AG20443 (cell line): Measurements from ENCODE around the gene BTBD16.

Experiments used
- DNase-seq: peaks from one replicate; pipeline ENCODE4 v3.0.0; 2012; ENCODE audit warnings: low spot score, mixed read lengths

Gene BTBD16

DNA sequence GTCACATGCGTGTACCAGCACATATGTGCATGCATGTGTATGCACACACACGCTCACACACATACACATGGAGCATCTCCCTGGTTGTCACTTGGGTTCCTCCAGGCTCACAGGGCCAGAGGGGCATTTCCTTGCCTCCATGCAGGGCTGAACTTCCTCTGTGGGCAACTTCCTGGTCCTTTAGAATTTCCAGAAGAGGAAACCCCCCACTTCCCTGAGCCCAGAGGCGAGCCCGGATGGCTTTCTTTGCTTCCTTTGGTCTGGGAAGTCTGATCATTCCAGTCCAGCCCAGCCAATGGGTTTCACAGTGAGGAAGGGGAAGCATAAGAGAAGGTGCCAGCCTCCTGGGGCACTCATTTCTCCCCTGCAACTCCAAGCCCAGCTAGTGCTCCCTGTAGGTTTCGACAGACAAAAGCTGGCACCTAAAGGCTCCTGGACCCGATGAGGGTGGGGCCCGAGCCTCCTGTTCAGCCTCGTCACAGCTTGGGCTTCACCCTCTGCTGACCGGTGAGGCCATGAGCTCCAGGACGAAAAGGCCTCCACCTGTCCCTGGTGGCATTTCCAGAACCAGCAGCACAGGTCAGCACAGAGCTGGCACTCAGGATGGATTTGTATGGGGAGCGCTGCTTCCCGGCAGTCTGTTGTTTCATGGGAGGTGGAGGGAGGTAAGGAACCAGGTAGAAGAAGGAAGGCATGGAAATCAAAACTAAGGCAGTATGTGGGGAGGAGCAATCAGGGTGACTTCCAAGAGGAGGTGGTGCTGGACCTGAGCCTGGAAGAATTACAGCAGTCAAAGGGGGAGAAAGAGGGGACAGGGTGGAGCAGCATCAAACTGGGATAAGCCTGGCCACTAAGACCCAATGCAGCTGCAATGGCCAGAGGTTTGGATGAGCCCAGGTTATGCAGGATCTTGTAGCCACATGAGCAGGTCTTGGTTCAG, 23.7 kb downstream of the BTBD16 start:
- DNase-seq: no peak

DNA sequence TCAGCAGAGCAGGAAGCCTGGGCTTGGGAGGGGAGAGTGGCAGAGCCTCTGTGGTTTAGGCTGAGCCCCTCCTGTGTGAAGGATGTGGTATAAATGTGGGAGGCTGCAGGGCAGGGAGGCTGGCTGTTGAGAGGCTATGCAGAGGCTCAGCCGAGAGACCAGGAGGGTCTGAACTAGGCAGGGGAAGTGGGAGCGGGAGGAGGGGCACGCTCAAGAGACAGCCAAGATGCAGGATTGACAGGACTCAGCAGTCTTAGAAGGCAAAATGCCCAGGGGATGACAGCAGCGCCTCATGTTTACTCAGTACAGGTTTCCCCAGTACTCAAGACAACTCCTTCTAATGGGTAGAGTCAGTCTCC, 24.3 kb downstream of the BTBD16 start:
- no peak for DNase-seq

DNA sequence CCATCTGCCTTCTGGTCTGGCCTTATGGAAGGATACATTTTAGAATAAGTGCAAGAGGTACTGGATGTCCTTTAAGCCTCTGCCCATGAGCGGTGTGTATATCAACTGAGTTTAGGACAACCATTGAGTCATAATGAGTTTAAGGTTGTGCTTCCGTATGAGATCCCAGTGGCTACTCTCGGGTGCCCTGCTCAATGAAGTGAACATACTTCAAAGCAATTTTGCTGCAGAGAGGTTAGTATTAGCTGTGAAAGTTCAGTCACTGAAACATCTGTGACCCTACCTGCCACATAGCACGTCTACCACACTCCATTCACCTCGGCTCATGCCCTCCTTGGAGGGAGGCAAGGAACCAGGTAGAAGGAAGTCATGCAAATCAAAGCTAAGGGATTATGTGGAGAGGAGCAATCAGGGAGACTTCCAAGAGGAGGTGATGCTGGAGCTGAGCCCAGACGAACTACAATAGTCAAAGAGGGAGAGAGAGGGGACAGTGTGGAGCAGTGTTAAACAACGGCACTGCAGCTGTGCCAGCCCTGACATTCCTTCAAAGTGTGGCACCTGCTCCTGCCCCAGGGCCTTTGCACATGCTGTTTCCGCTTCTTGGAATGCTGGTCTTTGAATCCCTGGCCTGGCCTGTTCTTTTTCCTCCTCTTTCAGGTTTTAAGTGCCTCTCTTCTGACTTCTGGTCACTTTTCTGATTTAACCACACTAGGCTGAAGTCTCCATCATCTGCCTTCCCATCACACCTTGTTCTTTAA, 25.4 kb downstream of the BTBD16 start:
- no peak for DNase-seq

DNA sequence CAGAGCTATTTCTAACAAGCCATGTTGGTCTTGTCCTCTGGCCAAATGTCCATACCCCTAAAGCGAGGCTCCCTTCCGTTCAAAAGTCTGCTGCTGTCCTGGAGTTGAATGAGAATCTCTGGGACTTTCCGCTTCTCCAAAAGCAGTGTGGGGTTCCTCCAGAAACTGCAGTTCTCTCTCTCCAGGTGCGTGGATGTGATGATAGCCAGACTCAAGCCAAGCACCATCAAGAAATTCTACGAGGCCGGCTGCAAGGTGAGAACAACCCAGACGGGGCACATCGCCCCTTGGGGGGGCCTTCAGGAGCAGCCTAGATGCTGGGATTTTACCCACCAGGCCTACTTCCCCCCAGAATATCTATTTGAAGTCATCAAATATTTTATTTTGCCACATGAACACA, 26.5 kb downstream of the BTBD16 start:
- no peak for DNase-seq

DNA sequence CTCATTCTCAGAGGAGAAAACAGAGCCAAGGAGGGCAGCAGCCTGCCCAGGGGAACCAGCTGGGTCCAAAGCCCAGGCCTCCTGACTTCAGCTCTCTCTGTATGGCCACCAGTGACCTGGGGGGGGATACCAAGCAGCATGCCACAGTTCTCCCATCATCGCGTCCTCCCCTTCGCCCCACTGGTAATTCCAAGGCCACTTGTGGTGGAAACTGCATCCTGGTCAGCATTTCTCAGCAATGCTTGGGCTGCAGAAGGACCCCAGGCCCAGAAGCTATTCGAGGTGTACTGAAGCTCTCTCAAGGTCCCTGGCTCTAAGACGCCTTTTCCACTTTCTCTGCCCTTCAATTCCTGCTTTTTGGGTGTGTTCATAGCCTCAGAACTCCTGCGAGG, 27.1 kb downstream of the BTBD16 start:
- DNase-seq: no peak

DNA sequence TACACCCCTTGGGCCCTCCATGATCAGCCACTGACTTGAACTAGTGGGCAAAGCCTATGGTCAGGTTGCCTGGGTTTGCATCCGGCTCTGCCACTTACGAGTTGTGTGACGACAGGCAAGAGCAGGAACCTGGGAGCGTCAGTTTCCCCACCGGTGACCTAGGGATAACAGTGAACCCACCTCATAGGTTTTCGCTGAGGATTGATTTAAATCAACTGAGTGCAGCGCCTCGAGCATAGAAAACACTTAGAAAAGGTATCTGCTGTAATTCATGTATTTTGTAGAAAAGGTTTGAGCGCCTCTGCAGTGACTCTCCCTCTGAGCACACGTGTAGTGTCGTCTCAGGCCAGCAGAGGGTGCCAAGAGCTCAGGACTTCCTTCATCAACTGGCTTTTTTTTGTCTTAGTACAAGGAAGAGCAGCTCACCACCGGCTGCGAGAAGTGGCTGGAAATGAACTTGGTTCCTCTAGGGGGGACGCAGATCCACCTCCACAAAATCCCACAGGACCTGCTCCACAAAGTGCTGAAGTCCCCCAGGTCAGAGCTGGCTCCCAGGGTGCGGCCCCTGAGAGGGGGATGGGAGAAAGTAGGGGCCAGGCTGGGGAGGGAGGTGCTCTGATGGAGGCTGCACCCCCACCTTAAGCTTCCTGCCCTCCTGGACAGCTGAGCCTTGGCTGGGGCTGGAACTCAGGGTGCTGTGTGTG, 27.7 kb downstream of the BTBD16 start:
- DNase-seq: peak; percentile 86

DNA sequence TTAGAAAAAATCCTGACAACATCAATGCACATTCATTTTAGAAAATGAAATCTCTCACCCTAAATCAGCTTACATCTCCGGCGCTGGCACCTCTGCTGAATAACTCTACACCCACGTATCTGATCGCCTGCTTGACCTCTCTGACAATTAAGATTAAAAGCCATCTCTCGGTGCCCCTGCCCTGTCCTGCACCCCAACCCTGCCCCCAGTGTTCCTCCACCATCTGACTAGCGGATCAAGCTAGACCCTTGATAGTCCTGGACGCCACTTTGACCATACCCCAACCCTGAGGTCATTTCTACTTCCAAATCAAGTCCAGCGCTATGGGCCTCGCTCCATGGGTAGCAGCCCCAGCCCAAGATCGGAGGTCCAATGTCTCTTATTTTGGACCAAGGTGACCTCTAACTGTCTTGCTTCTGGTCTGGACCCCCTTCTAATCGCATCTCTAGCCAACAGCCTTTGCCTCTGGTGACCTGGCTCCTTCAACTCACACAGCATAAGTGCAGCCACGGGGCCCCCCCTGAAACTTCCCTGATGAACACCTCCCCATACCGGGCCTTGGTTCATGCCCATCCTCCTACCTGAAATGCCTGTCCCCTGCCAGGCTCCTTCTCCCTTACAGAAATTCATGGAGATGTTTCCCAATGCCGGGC, 28.5 kb downstream of the BTBD16 start:
- DNase-seq: no peak

DNA sequence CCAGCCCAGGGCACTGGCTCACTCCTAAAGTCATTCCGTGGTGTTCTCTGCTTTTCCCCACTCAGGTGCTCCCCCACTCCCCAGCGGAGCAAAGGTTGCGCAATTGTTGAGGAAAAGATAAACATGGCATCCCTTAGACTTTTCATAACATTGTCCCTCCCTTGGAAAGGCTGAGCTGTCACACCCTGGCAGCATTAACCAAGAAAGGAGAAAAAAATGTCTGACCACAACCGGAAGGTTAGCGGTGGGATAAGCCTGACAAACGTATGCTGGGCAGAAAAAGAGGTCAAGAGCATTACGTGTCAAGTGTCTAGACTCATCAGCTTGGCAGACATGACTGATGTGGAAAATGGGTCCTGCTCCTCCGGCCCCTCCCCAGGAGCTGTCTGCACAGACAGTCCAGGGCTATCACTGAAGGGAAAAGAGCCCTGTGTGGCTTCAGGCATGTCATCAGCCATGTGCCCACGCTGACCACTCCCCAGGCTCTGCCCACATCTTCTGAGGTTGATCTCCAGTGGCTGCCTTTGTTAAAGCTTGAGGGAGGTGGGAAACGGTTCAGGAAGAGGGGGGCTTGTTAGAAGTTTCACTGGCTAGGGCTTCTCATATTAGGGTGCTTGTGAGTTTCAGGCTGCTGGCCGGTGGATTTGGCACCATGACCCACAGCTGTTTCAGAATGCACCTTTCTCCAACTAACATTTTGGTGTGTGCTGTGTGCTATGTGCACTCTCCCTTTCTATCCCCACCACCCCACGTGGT, 30.1 kb downstream of the BTBD16 start:
- peak; percentile 87 for DNase-seq

DNA sequence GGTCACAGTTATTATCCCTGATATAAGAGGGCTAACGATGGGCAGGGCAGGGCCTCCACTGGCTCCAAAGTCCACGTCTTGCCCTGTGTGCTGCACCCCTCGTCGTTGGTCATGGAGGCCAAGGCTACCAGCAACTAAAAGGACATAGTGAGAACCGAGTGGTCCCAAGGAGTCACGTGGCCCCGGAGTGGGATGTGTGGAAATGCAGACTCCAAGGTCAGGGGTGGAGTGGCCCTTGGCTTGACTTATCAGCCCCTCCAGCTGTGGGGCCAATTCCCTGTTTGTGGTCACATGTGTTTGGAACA, 30.7 kb downstream of the BTBD16 start:
- no peak for DNase-seq

DNA sequence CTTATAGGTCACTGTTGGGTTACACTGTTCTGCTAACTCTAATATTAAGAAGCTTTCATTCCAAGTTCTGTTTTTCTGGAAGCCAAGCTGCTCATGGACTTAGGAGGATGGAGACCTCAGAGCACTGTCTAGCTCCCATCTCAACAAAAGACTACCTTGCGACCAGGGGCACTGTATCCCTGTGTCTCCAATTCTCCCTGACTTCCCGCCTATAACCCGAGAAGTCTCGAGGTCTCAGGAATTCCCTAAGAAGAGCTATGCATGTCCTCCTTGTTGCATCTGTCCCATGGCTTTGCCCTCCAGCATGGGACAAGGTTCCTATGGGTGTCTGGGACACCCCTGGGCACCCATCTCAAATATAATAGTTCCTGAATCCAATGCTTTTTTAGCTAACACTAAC, 31.2 kb downstream of the BTBD16 start:
- no peak for DNase-seq

DNA sequence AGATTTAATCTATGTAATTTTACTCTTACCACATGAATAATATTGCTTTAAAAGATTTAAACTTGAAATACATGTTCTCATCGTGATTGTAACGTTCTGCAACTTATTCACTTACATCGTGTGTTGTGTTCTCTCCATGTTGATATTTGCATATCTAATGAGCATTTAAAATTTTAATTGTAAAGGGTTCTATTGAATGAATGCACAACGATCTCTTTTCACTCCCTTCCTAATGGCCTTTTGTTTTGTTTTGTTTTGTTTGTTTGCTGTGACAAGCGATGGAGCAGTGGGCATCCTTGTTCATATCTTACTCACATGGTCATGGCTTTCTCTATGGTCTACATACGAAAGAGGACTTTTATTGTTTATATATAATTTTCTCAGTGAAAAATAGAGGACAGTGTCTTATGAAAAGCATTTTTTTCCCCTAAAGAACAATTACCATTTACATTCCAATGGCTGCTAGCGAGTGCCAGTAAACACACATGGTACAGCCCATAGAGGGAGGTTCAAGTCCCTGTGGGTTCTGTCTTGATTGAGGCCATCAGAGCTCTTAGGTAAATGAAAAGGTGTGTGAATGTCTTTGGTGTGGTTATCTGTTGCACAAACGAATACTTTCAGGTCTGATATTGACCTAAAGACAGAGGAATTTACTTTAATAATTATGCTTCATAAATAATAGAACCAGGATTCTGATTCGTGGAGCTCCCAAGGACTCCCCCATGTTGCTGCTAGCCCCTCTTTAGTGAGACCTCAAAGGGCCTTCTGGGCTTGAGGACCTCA, 32.4 kb downstream of the BTBD16 start:
- DNase-seq: no peak

DNA sequence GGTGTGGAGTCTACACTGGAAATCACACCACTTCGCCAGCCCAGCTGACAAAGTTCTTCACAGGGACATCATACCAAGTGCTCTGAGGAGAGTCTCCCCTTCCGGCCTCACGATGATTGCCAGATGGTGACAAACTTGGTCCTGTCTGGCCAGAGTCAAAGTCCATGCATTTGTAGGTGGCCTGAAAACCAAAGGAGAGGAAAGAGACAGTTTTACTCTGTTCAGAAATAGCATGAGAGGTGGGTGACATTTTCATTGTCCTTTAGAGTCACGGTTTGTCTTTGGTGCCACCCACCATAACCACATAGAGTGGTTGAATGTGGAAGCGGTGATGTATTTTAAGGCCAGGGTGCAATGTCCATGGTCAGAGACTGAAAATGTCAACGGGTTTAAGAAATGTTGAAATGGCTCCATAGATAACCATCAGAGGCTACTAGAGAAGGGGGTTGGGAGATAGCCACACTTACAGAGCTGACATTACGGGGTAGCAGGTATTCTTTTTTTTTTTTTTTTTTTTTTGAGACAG, 33.0 kb downstream of the BTBD16 start:
- DNase-seq: no peak

DNA sequence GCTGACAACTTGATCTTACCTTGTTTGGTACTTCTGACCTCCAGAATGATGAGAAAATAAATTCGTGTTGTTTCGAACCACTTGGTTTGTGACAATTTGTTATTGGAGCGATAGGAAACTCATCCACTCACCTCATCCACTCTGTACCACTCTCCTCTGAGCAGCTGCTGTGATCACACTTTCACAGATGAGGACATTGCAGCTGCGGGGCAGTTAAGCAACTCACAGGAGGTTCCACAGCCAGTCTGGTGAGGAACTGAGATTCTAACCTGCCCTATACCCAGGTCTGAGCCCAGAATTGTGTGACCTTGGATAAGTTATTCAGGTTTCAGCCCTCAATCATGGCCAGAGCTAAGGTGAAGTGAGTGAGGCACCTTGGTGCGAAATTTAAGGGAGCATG, 35.2 kb downstream of the BTBD16 start:
- DNase-seq: no peak

DNA sequence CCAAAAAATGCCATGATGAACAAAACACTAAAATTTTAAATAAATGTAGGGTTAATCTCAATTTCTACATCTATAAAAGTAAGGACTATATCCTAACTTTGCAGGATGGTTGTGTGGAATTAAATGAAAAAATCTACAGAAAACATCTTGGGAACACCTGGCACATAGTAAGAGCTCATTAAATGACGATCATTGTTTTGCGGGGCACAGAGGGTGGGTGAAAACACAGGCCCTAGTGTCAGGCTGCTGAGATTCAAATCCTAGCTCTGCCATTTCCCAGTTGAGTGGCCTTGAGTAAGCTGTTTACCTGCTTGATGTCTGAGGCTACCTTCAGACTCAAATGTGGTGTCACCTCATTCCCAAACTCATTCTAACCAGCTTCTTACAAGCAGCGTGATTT, 35.6 kb downstream of the BTBD16 start:
- no peak for DNase-seq

DNA sequence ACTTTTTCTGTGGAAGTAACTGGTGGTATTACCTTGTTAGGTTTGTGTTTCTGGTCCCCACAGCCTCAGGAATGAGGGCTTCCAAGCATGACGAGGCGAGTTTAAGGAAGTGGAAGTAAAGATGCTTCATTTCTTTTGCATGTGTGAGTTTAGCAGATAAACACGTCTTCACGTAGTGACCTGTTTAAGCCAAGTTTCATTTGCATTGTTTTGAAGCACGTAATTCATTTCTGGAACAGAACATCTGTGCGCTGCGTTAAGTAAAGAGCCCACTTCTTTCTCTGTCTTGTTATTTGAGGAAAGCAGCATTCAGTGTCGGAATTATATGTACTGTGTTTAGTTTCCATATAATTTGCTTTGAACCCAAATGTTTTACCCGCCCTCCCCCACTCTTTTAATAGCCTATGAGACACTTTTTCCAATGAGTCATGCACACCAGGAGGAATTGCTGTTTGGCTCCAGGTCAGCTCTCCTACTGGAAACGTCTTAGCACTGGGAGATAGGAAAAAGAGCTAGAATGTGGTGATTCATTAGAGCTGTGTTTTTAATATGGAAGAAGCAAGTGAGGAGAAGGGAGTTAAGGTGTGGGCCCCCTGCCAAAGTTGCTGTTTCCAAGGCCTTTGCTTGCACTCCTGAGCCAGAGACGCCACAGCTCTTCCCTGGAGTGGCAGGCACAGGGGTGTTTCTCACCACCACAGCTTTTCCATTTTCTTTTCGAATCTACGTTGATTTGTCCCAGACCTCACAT, 36.7 kb downstream of the BTBD16 start:
- DNase-seq: peak; percentile 90

DNA sequence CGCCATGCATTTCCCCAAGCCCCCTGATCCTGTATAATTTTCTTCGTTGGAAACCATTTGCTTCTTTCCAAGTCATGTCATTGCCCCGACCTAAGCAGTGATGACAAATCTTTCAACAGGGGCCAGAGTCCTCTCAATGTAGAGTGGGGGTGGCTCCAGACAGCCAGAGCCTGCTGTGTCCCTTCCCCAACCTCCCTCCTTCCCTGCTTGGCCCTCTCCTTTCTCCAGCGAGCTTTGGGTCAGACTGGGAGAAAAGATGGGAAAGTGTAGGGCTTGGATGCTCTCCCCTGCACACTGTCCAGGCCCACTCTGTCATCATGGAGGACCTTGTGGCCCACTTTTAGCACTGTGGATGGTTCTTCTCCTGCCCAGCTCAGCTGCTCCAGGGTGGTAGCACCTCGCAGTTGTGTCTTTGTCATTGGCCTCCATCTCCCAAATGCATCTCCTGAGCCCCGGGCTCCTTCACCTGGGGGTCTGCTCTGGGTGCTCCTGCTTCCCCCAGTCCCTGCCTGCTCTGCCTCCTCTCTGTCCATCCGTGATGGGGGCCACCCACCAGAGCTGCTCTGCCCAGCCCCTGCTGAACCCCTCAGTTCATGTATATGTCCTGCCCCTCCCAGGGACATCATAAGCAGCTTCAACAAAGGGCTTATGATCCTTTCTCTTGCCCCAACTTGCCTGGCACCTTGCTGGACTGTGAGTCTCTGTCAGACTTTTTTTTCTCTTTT, 37.5 kb downstream of the BTBD16 start:
- no peak for DNase-seq

DNA sequence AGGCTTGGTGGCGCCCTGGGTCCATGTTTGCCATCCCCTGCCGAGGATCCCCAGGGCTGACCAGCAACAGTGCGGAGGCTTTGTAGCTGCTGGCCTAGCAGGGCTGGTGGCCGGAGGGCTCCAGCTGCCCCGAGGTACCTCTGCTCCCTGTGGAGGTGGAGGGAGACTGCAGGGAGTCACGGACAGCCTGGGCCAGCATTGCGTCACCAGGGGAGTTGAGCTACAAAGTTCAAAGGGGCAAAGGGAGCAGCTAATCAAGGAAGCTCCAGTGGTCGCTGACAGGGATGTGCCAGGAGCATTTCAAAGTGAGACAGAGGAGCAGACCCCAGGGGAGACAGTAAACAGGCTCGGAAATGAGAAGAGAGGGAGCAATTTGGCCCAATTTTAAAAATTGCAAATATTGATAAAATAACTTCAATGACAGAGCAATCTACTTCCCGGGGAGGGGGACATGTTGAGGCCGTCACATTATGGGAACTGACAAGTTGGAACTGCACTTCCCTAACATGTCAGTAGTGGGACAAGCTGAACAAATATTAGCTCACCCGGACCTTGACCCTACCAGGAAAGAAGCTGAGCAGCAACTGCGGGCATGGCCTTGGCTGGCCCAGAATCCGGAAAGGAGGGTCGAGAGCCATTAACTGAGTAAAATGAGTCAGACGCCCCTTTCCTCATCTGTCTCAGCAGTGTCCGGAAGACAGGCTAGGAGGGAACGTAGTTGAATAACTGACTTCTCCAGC, 39.4 kb downstream of the BTBD16 start:
- DNase-seq: no peak

DNA sequence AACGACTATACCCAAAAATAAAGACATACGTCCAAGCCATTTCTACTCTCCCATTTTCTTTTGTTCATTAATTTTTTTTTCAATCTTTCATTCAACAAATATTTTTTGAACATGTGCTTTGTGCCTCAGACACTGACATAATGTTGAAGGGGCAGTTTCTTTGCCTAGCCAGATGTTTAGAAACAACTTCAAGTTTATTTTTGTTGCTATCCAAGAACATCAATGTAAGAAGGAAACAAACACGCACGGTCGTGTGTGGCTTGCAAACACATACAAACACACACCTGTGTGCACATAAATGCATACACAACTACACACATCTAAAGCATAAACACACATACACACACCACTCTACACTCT, 39.9 kb downstream of the BTBD16 start:
- DNase-seq: no peak

DNA sequence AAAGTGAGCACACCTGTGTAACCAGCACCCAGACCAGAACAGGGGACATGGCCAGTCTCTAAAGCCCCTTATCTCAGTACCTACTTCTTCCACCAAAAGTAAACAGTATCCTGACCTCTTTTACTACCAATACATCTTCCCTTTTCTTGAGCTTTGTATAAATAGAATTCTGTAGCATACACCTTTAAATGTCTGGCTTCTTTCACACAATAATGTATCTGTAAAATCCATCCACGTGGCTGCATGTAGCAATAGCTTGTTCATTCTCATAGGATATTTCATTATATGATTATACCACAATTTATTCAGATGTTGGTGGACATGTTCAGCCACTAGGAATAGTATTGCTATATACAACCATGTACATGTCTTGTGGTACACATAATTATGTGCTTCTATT, 40.6 kb downstream of the BTBD16 start:
- DNase-seq: no peak
